ENCODE results near the gene ATP6AP2. TPM values are rescaled to one million over a fixed set of nuclear protein-coding genes. Genes with fewer than 3 reads are reported as not detected.

ATP6AP2 gene
- total RNA-seq, 1 donor from 2014 or later: 130 TPM

- Histone ChIP-seq H3K36me3 (no peaks in the 10 kb centered on the region), H3K27me3 (ENCODE audit: low read depth) (no peaks in the 10 kb centered on the region), H3K4me3 (peak within 1 kb of the TSS; percentile 73), H3K4me1 (peaks cover 20% of the 10 kb centered on the region), H3K27ac (peak within 1 kb of the TSS; percentile 79), H3K9me3 (no peaks in the 10 kb centered on the region)
- intact Hi-C loops (cut with DNase I): no loop called here
- no peak for TF ChIP-seq CTCF (IDR thresholded peaks at IDR 0.05)
- DNase-seq (peak; percentile 91), ATAC-seq (peak; percentile 93)
These were observed 66.8 kb downstream of the ATP6AP2 start, which contains the start of gene CXorf38 for GRCh38 chrX:40647307-40648197. TSS of gene CXorf38 (minus strand) at chrX:40647561. CDS start at chrX:40647520, 41 bp downstream.

- Histone ChIP-seq H3K36me3 (peaks cover 27% of the 10 kb centered on the region), H3K27me3 (ENCODE audit: low read depth) (no peaks in the 10 kb centered on the region), H3K4me1 (no peaks in the 10 kb centered on the region), H3K4me3 (no peak overlapping the region), H3K27ac (no peak overlapping the region), H3K9me3 (no peaks in the 10 kb centered on the region)
- DNase-seq (peak; percentile 51), ATAC-seq (no peak)
- intact Hi-C loops (cut with DNase I): no loop called here
- TF ChIP-seq CTCF (IDR thresholded peaks at IDR 0.05): peak; percentile 62
These were observed 71.0 kb downstream of the ATP6AP2 start for GRCh38 chrX:40651620-40652223.

GRCh38 chrX:40652664-40653063, 71.9 kb downstream of the ATP6AP2 start:
- intact Hi-C loops (cut with DNase I): no loop called here
- TF ChIP-seq CTCF (IDR thresholded peaks at IDR 0.05): no peak
- Histone ChIP-seq H3K27me3 (ENCODE audit: low read depth) (no peaks in the 10 kb centered on the region), H3K4me3 (no peak overlapping the region), H3K36me3 (peaks cover 37% of the 10 kb centered on the region), H3K9me3 (no peaks in the 10 kb centered on the region), H3K4me1 (no peaks in the 10 kb centered on the region), H3K27ac (no peak overlapping the region)
- no peak for ATAC-seq
- no peak for DNase-seq

- H3K27ac ChIP-seq: no peak overlapping the region
These were observed 72.8 kb downstream of the ATP6AP2 start for GRCh38 chrX:40653535-40653934.

More at GRCh38 chrX:40653535-40653934, 72.8 kb downstream of the ATP6AP2 start:
- H3K4me3 ChIP-seq: no peak overlapping the region
- no peaks in the 10 kb centered on the region for H3K9me3 ChIP-seq
- intact Hi-C loops (cut with DNase I): no loop called here
- H3K36me3 ChIP-seq: peaks cover 46% of the 10 kb centered on the region
- H3K27me3 ChIP-seq (ENCODE audit: low read depth): no peaks in the 10 kb centered on the region
- no peak for ATAC-seq
- no peak for TF ChIP-seq CTCF (IDR thresholded peaks at IDR 0.05)
- no peaks in the 10 kb centered on the region for H3K4me1 ChIP-seq
- DNase-seq: no peak

Other genes with a start within 250 kb of the ATP6AP2 start
- gene MPC1L, start 42.5 kb downstream of the ATP6AP2 start, total RNA-seq: not detected
- gene CXorf38, start 66.6 kb downstream of the ATP6AP2 start, total RNA-seq: 16.8 TPM
- 32.6 TPM for gene MED14, start 154.6 kb downstream of the ATP6AP2 start, total RNA-seq